H9 (cell line): ENCODE data around the gene MBLAC1. TPM values are rescaled to one million over a fixed set of nuclear protein-coding genes. Genes with fewer than 3 reads are reported as not detected.
A peak's percentile ranks its signal among the peaks of the same experiment; 100 is the strongest.

Experiments used
- DNase-seq: peaks from one replicate; pipeline ENCODE4 v3.0.0-alpha.2; 2017
- H2AFZ ChIP-seq: one replicate; pipeline ENCODE4 v1.6.1; 2013; ENCODE audit warnings: mild to moderate bottlenecking, low read length, control low read depth, moderate library complexity
- H2AK5ac ChIP-seq: 2 replicates; pipeline ENCODE4 v1.6.1; 2013; ENCODE audit warnings: low read length, control low read depth, mixed read lengths; ENCODE audit not compliant: insufficient read length
- H2BK120ac ChIP-seq: one replicate; pipeline ENCODE4 v1.6.1; 2013; ENCODE audit warnings: low read depth, mild to moderate bottlenecking, low read length, control low read depth, inconsistent platforms; ENCODE audit not compliant: poor library complexity, severe bottlenecking
- H2BK12ac ChIP-seq: 2 replicates; pipeline ENCODE4 v1.6.1; 2013; ENCODE audit warnings: low read length, control low read depth, mixed read lengths, low read depth; ENCODE audit not compliant: insufficient read length
- H2BK15ac ChIP-seq: 2 replicates; pipeline ENCODE4 v1.6.1; 2013; ENCODE audit warnings: low read depth, low read length, control low read depth
- H2BK20ac ChIP-seq: one replicate; pipeline ENCODE4 v1.6.1; 2013; ENCODE audit warnings: low read depth, mild to moderate bottlenecking, low read length, control low read depth, inconsistent platforms; ENCODE audit not compliant: poor library complexity, severe bottlenecking
- H2BK5ac ChIP-seq: 2 replicates; pipeline ENCODE4 v1.6.1; 2013; ENCODE audit warnings: low read length, control low read depth, mixed read lengths; ENCODE audit not compliant: insufficient read length
- H3K14ac ChIP-seq: 2 replicates; pipeline ENCODE4 v1.6.1; 2013; ENCODE audit warnings: low read length, control low read depth; ENCODE audit not compliant: insufficient read depth
- H3K18ac ChIP-seq: 2 replicates; pipeline ENCODE4 v1.6.1; 2013; ENCODE audit warnings: low read depth, mild to moderate bottlenecking, mixed read lengths, low read length, control low read depth; ENCODE audit not compliant: insufficient read length
- H3K23ac ChIP-seq: 2 replicates; pipeline ENCODE4 v1.6.1; 2013; ENCODE audit warnings: low read length, control low read depth, mixed read lengths, low read depth; ENCODE audit not compliant: insufficient read length
- H3K23me2 ChIP-seq: 2 replicates; pipeline ENCODE4 v1.6.1; 2013; ENCODE audit warnings: low read depth, mild to moderate bottlenecking, mixed read lengths, low read length, control low read depth; ENCODE audit not compliant: insufficient read length, poor library complexity, severe bottlenecking
- H3K27ac ChIP-seq: 2 replicates; pipeline ENCODE4 v1.5.1; 2013; ENCODE audit warnings: low read length, control low read depth, mixed read lengths, low read depth; ENCODE audit not compliant: insufficient read length
- H3K27me3 ChIP-seq: 2 replicates; pipeline ENCODE4 v1.6.1; 2013; ENCODE audit warnings: low read length, control low read depth, inconsistent platforms; ENCODE audit not compliant: insufficient read depth
- H3K4ac ChIP-seq: 2 replicates; pipeline ENCODE4 v1.6.1; 2013; ENCODE audit warnings: low read depth, mild to moderate bottlenecking, control low read depth, inconsistent platforms, low read length, moderate library complexity
- H3K4me1 ChIP-seq: 2 replicates; pipeline ENCODE4 v1.6.1; 2013; ENCODE audit warnings: low read length, control low read depth, inconsistent platforms; ENCODE audit not compliant: insufficient read depth
- H3K4me2 ChIP-seq: 2 replicates; pipeline ENCODE4 v1.6.1; 2013; ENCODE audit warnings: low read length, control low read depth, mixed read lengths; ENCODE audit not compliant: insufficient read length, insufficient read depth
- H3K56ac ChIP-seq: 2 replicates; pipeline ENCODE4 v1.6.1; 2013; ENCODE audit warnings: low read depth, mild to moderate bottlenecking, mixed read lengths, low read length, control low read depth; ENCODE audit not compliant: insufficient read length
- H3K79me1 ChIP-seq: 2 replicates; pipeline ENCODE4 v1.6.1; 2013; ENCODE audit warnings: low read depth, mild to moderate bottlenecking, moderate library complexity, low read length, control low read depth, inconsistent platforms; ENCODE audit not compliant: insufficient read depth, poor library complexity, severe bottlenecking
- H3K79me2 ChIP-seq: 2 replicates; pipeline ENCODE4 v1.6.1; 2013; ENCODE audit warnings: low read length, control low read depth, inconsistent platforms; ENCODE audit not compliant: insufficient read depth
- H3K9ac ChIP-seq: 2 replicates; pipeline ENCODE4 v1.6.1; 2013; ENCODE audit warnings: low read length, control low read depth, mixed read lengths; ENCODE audit not compliant: insufficient read length; ENCODE audit errors: extremely low read depth
- H3K9me3 ChIP-seq: one replicate; pipeline ENCODE4 v1.6.1; 2013; ENCODE audit warnings: low read depth, low read length, inconsistent platforms; ENCODE audit not compliant: control insufficient read depth
- H3T11ph ChIP-seq: one replicate; pipeline ENCODE4 v1.6.1; 2013; ENCODE audit warnings: mild to moderate bottlenecking, low read length, control low read depth, inconsistent platforms
- H4K20me1 ChIP-seq: one replicate; pipeline ENCODE4 v1.6.1; 2013; ENCODE audit not compliant: control insufficient read depth, insufficient read length, insufficient read depth
- H4K5ac ChIP-seq: 2 replicates; pipeline ENCODE4 v1.6.1; 2013; ENCODE audit warnings: low read depth, mild to moderate bottlenecking, mixed read lengths, low read length, control low read depth; ENCODE audit not compliant: insufficient read length
- H4K8ac ChIP-seq: replicated peaks from 2 replicates; pipeline ENCODE4 v1.6.1; 2013; ENCODE audit warnings: low read length, control low read depth, mixed read lengths, low read depth; ENCODE audit not compliant: insufficient read length
- H4K91ac ChIP-seq: 2 replicates; pipeline ENCODE4 v1.6.1; 2013; ENCODE audit warnings: low read depth, mild to moderate bottlenecking, moderate library complexity, mixed read lengths, low read length, control low read depth; ENCODE audit not compliant: insufficient read length
- H3K27ac Mint-ChIP-seq, 3 experiments: 2 replicates in 2 of 3; 3 replicates in 1 of 3; pipeline ENCODE4 v1.8.0; 2020 to 2021; ENCODE audit warnings: mixed read lengths in 3 of 3, mild to moderate bottlenecking in 1 of 3, moderate library complexity in 1 of 3
- H3K27me3 Mint-ChIP-seq: 2 replicates; pipeline ENCODE4 v1.8.0; 2021; ENCODE audit warnings: low read depth, mild to moderate bottlenecking, moderate library complexity, mixed read lengths
- H3K36me3 Mint-ChIP-seq, 3 experiments: 2 replicates in 2 of 3; 3 replicates in 1 of 3; pipeline ENCODE4 v1.8.0; 2020 to 2021; ENCODE audit warnings: low read depth in 3 of 3, mixed read lengths in 3 of 3; ENCODE audit not compliant: insufficient read depth in 1 of 3
- H3K4me1 Mint-ChIP-seq, 2 experiments: 2 replicates each; pipeline ENCODE4 v1.8.0; 2020; ENCODE audit warnings: mixed read lengths in 2 of 2
- H3K4me3 Mint-ChIP-seq, 2 experiments: 2 replicates in 1 of 2; 3 replicates in 1 of 2; pipeline ENCODE4 v1.8.0; 2020 to 2021; ENCODE audit warnings: mild to moderate bottlenecking in 2 of 2, mixed read lengths in 2 of 2, moderate library complexity in 1 of 2
- H3K9me3 Mint-ChIP-seq, 2 experiments: 2 replicates in 1 of 2; 3 replicates in 1 of 2; pipeline ENCODE4 v1.8.0; 2020; ENCODE audit warnings: mild to moderate bottlenecking in 2 of 2, mixed read lengths in 2 of 2, moderate library complexity in 1 of 2
- WGBS: extraction: QIAGEN DNeasy Blood & Tissue Kit; methylation state at CpG from one replicate; pipeline ENCODE4 v1.1.7; 2013; ENCODE audit warnings: missing lambda C conversion rate, low lambda C conversion rate, mixed read lengths; ENCODE audit not compliant: insufficient read length; ENCODE audit errors: extremely low coverage; 5-methylcytosine and 5-hydroxymethylcytosine counted together
- total RNA-seq: library from RNA; stranded (reverse); gene quantifications from 2 replicates; pipeline ENCODE4 v1.2.1, GENCODE V29; 2021
- TF ChIP-seq, protein P1 (sequence below): fragments of 200-600 bp; sonication (generic); conservative IDR thresholded peaks from 3 replicates; pipeline ENCODE4 v1.8.0; 2021; ENCODE audit warnings: antibody characterized with exemption, mild to moderate bottlenecking

Gene MBLAC1
- total RNA-seq, 1 experiment from 2014 or later, result 1.9 TPM

- Mint-ChIP-seq H3K9me3 (peaks cover 48 to 73% of the 10 kb centered on the region in 2 experiments), H3K4me3 (no peak overlapping the region), H3K36me3 (peaks cover 84 to 86% (median 86%) of the 10 kb centered on the region in 3 experiments), H3K4me1 (peaks cover 7 to 14% of the 10 kb centered on the region in 2 experiments), H3K27ac (0 out of 7 replicates have a peak overlapping the region, but pooled peaks of 1 of the 3 experiments have one; percentile 43), H3K27me3 (no peaks in the 10 kb centered on the region)
- H4K20me1 ChIP-seq, result no peaks in the 10 kb centered on the region
- no peak overlapping the region for H2AFZ ChIP-seq
- H2BK120ac ChIP-seq, result no peak overlapping the region
- H3K9me3 ChIP-seq, result peaks cover 34% of the 10 kb centered on the region
- no peak overlapping the region for H4K5ac ChIP-seq
- no peak overlapping the region for H2AK5ac ChIP-seq
- H2BK12ac ChIP-seq, result no peak overlapping the region
- TF ChIP-seq, protein P1, sequence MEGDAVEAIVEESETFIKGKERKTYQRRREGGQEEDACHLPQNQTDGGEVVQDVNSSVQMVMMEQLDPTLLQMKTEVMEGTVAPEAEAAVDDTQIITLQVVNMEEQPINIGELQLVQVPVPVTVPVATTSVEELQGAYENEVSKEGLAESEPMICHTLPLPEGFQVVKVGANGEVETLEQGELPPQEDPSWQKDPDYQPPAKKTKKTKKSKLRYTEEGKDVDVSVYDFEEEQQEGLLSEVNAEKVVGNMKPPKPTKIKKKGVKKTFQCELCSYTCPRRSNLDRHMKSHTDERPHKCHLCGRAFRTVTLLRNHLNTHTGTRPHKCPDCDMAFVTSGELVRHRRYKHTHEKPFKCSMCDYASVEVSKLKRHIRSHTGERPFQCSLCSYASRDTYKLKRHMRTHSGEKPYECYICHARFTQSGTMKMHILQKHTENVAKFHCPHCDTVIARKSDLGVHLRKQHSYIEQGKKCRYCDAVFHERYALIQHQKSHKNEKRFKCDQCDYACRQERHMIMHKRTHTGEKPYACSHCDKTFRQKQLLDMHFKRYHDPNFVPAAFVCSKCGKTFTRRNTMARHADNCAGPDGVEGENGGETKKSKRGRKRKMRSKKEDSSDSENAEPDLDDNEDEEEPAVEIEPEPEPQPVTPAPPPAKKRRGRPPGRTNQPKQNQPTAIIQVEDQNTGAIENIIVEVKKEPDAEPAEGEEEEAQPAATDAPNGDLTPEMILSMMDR, result no peak
- peaks cover 6% of the 10 kb centered on the region for H3K23me2 ChIP-seq
- H3K4me1 ChIP-seq, result peaks cover 3% of the 10 kb centered on the region; the same call in 1 of the 2 replicates
- H3K4ac ChIP-seq, result no peak overlapping the region
- no peak overlapping the region for H3K18ac ChIP-seq
- H3K27me3 ChIP-seq, result no peaks in the 10 kb centered on the region
- no peaks in the 10 kb centered on the region for H3K79me1 ChIP-seq
- DNase-seq, result no peak
- no peak overlapping the region for H2BK5ac ChIP-seq
- no peak overlapping the region for H3K23ac ChIP-seq
- no peak overlapping the region for H4K91ac ChIP-seq
- no peak overlapping the region for H3K14ac ChIP-seq
- WGBS, result no CpG with 5 or more reads among the region's 4 CpGs
- no peak overlapping the region for H3K27ac ChIP-seq
- no peak overlapping the region for H3K56ac ChIP-seq
- no peak overlapping the region for H2BK15ac ChIP-seq
- no peak overlapping the region for H3K9ac ChIP-seq
- no peak overlapping the region for H4K8ac ChIP-seq
- H3T11ph ChIP-seq, result no peak overlapping the region
- peaks cover 32% of the 10 kb centered on the region for H3K79me2 ChIP-seq
- no peak overlapping the region for H2BK20ac ChIP-seq
- H3K4me2 ChIP-seq, result no peak overlapping the region
These were observed 49.6 kb upstream of the MBLAC1 start for GRCh38 chr7:100077205-100077604.
